NCI-H226 (cell line): ENCODE data around the gene DYNC1H1.

Source experiments
- DNase-seq: peaks from one replicate; pipeline ENCODE4 v3.0.0-alpha.2; 2015

The DYNC1H1 gene

DNA sequence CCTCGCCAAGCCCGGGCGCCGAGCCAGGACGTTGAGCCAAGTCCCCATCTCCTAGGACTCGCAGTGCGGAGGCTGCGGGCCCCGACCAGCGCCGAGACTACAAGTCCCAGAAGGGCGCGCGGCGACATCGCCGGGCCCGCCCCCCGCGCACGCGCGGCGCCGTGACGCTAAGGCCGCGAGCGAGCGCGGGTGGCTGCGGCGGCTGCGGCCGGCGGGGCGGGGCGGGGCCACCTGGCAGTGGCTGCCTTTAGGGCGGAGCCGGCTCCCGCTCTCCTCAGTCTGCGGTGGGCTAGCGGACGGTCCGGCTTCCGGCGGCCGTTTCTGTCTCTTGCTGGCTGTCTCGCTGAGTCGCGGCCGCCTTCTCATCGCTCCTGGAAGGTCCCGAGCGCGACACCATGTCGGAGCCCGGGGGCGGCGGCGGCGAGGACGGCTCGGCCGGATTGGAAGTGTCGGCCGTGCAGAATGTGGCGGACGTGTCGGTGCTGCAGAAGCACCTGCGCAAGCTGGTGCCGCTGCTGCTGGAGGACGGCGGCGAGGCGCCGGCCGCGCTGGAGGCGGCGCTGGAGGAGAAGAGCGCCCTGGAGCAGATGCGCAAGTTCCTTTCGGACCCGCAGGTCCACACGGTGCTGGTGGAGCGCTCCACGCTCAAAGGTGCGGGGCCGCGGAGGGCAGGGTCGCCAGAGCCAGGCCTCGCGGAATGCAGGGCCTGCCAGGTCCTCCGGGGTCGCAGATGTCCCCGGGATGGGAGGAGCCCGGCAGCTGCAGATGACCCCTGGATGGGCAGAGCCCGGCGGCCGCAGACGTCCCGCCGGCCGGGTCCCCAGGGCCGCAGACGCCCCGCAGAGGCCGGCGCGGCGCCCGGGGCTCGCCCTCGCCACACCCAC is at the start of gene DYNC1H1:
TSS of gene DYNC1H1 (plus strand) at position 277 of the 884 bp plus-strand sequence. CDS start at position 396, 119 bp downstream.
- peak; percentile 82 for DNase-seq

DNA sequence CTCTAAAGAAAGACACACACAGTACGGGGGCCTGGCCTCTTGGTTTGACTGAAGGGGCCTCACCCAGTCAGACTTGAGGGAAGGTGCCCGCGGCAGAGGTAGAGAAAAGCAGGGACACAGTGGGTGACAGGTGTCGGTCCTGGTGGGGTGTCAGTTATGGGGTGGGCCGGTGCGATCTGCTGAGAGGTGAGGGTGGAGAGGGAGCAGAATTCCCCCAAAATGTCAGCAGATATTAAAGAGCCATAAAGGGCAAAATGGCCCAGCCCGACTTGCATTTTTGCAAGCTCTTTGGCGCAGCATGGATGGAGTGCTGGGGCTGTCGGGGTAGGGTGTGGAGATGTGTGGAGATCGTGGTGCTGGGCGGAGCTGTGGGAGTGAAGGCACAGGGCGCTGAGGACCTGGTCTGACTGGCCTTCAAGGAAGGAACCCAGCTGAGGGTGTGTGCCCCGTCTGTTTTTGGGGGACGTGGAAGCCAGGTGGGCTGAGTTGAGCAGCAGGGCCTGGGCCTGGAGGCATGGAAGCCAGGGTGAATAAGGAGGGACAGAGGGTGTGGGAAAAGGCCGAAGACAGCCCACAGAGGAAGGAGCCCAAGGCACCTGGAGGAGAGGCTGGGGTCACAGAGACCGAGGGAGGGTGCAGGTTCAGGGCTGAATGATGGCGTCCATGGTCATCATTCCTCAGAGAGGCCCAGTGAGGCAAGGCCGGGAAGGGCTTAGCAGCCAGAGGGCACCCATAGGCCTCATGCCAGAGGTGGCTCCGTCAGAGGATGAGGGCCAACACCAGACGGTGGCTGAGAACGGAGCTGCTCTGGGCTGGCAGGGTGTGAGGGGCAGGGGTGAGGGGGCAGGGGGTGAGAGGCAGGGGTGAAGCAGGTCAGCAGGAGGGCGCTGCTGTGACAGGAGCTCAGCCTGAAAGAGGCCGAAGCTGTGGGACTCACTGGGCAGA is 48.2 kb upstream of the DYNC1H1 start:
- DNase-seq: no peak

GRCh38 chr14:101916816-101917412 is 47.5 kb upstream of the DYNC1H1 start:
- no peak for DNase-seq

DNA sequence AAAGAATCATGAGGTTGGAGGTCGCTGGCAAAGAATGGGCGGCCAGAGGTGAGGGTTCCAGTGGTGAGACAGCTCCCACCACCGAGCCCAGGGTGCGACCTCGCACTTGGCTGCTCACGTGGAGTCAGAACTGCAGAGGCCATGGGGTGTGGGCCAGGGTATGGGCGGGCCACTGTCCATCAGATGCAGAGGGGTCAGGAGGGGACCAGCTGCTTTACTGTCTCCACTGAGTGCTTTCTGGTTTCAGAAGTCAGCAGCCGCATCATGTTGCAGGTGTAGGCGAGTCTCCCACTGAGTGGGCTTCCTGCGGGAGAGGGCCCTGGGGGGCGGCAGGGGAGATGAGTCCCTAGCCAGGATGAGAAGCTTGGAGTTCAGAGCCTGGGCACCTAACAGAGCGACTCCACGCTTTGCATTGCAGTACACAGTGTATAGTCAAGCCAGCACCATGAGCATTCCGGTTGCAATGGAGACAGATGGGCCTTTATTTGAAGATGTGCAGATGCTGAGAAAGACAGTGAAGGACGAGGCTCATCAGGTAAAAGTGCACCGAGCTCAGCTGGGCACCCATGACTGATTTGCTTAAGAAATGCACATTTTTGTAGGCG is 46.9 kb upstream of the DYNC1H1 start:
- DNase-seq: no peak

DNA sequence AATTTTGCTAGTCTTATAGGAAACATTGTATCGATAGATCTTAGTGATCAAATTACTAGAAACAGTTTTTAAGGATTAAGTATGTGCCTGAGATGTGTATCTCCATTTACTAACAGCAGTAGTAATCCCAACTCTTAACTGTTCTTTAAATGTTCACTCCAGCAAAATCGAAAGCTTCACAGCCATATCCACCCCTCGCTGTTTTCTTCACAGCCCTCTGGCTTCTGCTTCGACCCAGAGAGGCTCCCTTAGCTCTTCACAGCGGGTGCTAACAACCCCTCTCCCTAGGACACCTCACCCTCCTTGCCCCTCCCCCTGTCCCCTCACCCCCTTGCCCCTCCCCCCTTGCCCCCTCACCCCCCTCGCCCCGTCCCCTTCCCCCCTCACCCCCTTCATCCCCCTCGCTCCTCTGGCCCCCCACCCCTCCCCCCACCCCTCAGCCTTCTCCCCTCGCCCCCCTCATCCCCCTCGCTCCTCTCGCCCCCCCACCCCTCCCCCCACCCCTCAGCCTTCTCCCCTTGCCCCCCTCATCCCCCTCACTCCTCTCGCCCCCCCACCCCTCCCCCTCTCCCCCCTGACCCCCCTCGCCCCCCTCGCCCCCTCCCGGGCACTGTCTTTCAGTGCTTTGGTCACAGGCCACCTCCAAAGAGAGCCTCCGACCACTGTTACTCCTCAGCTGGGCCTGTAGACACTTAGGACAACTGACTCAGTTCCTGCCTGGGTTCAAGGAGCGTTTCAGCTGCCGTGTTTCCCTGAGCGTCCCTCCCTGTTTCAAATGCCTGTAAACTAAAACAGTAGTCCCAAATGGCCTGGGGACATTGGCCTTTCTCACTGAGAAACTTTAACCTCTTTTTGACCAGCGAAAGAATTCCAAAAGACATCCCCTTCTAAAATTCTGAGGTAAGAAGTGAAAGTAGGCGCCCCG is 46.0 kb upstream of the DYNC1H1 start:
- no peak for DNase-seq

DNA sequence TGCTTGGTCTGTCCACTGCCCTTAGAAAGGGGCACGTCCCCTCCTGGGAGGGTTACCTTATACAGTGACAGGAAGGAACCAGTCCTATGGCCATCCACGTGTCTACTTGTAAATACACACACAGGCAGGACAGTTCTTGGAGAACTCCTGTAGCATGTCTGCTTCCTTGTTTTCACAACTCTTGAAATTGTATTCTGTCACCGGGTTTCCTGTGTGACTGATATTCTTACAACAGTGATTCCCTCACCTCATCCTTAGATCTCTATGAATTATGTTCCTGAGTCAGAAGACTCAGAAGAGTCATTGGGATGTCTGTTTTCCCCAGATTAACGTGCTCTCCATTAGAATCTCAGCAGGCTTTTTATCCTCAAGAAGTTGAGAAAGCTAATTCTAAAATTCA is 44.1 kb upstream of the DYNC1H1 start:
- no peak for DNase-seq

GRCh38 chr14:101922866-101923265 is 41.5 kb upstream of the DYNC1H1 start:
- DNase-seq: no peak

DNA sequence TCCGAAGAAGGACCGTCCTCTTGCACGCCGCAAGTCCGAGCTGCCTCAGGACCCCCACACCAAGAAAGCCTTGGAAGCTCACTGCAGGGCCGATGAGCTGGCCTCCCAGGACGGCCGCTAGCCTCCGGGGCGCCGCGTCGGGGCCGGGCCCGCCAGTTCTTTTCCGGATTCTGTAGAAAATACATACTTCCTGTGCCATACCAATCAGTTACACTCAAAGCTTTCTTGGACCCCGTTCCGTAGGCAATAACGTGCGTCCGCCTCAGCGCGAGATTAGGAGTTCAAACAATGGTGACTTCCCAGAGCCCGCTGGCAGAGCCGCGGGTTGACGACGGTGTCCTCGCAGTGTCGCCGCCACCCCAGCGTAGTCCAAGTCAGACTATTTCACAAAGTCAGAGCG is 39.2 kb upstream of the DYNC1H1 start:
- DNase-seq: no peak

DNA sequence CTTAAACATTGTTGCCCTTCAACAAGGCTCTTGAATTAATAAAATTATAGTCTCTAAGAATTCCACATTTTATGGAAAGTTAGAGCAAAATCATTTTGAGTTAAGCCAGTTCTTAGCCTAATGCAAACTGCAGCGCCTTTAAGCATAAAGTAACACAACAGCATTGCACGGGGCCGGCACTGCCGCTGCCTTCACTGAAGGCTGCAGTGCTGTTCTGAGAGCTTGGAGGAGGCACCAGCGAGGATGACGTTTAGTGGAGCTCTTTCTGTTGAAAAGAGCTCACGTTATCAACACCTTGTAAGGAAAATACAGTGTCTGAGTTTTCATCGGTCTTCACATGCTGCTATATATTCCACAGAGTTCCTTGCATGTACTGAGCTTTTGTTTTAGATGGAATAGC is 38.3 kb upstream of the DYNC1H1 start:
- no peak for DNase-seq

- no peak for DNase-seq
These were observed 37.8 kb upstream of the DYNC1H1 start for GRCh38 chr14:101926620-101927019.

DNA sequence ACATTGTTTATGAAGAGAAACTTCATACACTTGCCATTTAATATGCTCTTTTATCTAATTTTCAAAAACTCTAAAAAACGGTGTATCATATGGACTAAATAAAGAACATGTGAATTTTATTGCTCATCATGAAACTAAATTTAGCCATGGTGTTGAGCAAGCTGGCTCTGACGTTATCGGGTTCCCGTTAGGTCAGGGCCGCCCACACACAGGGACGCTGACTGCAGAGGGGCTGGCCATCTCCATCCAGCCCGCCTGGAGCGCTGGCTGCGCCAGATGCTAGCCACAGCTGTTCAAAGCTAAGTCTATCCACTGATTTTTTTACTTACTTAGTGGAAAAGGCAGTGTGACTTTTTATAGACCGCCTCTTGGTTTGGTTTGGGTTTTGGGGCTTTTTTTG is 36.5 kb upstream of the DYNC1H1 start:
- no peak for DNase-seq

DNA sequence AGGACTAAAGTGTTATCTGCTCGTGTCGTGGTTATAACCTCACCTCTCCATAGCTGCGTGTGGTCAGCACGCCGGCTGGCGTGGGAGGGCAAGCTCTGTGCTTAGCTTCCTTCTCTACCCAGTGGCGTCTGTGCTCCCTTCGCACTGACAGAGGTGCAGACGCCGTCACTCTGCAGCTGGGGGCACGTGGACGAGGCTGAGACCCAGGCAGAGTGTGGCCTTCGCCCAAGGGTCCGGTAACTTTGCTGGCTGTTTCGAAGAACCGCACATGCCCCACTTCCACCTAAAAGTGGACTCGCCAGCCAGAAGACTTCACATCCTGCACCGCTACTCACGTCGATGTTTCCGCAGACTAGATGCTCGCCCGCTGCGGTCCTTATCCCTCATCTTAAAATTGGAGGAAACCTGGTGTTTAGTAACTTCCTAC is 35.9 kb upstream of the DYNC1H1 start:
- DNase-seq: no peak

DNA sequence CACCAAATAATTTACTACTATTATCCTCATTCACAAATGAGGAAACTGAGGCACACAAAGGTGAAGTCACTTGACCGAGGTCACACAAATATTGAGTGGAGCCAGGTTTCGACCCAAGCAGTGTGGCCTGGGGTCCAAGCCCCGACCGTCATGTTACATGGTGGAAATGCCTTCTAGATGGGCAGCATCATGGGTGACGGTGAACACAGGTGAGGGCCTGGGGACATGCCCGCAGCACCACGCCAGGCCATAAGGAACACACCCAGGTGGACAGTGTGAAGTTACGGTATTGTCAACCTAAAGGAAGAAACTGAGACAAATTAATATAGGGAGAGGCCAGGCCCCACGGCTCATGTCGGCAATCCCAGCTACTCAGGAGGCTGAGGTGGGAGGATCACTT is 35.3 kb upstream of the DYNC1H1 start:
- DNase-seq: no peak

DNA sequence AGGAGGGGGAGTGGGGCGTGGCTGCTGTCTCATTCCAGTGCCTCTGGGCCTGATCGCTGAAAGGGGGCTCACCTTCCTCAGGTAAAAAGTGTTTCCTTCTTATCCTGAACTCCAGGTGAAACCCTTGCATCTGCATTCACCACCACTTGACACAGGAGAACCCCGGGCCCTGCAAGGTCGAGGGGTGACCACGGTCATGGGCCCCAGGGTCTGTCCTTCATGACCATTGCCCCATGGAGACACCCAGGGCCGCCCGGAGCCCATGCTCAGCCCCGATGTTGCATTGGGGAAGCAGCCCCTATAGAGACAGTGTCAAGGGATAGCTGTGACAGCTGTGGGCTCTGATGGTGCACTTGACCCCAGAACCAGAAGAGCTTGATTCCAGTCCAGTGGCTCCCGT is 34.4 kb upstream of the DYNC1H1 start:
- DNase-seq: no peak

- no peak for DNase-seq
These were observed 31.7 kb upstream of the DYNC1H1 start for GRCh38 chr14:101932673-101933072.

- DNase-seq: no peak
These were observed 31.2 kb upstream of the DYNC1H1 start for GRCh38 chr14:101933209-101933608.

GRCh38 chr14:101934601-101935150 is 29.7 kb upstream of the DYNC1H1 start:
- no peak for DNase-seq

- DNase-seq: no peak
These were observed 26.2 kb upstream of the DYNC1H1 start for GRCh38 chr14:101937926-101938767.

GRCh38 chr14:101939646-101940170 is 24.7 kb upstream of the DYNC1H1 start:
- no peak for DNase-seq

DNA sequence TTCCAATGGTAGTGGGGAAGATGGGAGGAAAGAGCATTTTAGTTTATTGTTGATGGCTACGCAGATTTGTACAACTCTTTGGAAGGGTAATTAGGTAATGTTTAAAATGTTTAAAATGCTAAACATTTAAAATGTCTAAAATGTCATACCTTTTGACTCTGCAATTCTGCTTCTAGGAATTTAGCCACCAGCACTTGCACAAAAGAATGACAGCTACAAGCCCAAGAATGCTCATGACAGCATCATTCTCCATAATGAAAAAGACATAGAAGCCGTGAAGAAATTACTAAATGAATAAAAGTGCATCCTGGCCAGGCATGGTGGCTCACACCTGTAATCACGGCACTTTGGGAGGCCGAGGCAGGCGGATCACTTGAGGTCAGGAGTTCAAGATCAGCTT is 19.9 kb upstream of the DYNC1H1 start:
- DNase-seq: no peak
